Adrenal gland (tissue), 12 donors: ENCODE data around the gene COL6A1. TPM values are rescaled to one million over a fixed set of nuclear protein-coding genes. Genes with fewer than 3 reads are reported as not detected.
A peak's percentile ranks its signal among the peaks of the same experiment; 100 is the strongest.
"Not testable (repeated sequence)": the region's sequence is repeated elsewhere in the genome, so short reads cannot be mapped to it uniquely, and the experiment has no call there.

ENCODE experiments used
- DNase-seq, 7 donors: peaks; one replicate each; pipeline ENCODE4 v3.0.0-alpha.2; 2019 to 2020
- H3K27ac ChIP-seq, 5 donors: fragments of 200-600 bp; sonication (generic) in 4 of 5; 1 replicate in 3 of 5; 2 replicates in 2 of 5; pipeline versions ENCODE4 v1.5.1 to v1.8.0; 2016 to 2020; ENCODE audit warnings: mild to moderate bottlenecking in 1 of 5
- H3K27me3 ChIP-seq: fragments of 200-600 bp; 2 replicates; pipeline ENCODE4 v1.8.0; 2021
- H3K36me3 ChIP-seq, 2 donors: fragments of 200-600 bp; replicated peaks in 1 of 2; 1 replicate in 1 of 2; 2 replicates in 1 of 2; pipeline versions ENCODE4 v1.5.1 to v1.8.0; 2018 to 2022
- H3K4me1 ChIP-seq, 2 donors: fragments of 200-600 bp; replicated peaks in 1 of 2; 1 replicate in 1 of 2; 2 replicates in 1 of 2; pipeline versions ENCODE4 v1.5.1 to v1.8.0; 2018 to 2021
- H3K4me3 ChIP-seq, 4 donors: fragments of 200-600 bp; sonication (generic) in 3 of 4; one replicate each; pipeline ENCODE4 v1.5.1; 2016 to 2018
- H3K9me3 ChIP-seq, 3 donors: fragments of 200-600 bp; sonication (generic) in 1 of 3; replicated peaks in 1 of 3; 1 replicate in 2 of 3; 2 replicates in 1 of 3; pipeline versions ENCODE4 v1.5.1 to v1.8.0; 2016 to 2021
- POLR2A ChIP-seq, 2 donors: fragments of 450-650 bp; IDR thresholded peaks; one replicate each; pipeline ENCODE4 v1.6.1; 2017; ENCODE audit warnings: antibody characterized with exemption in 2 of 2, mild to moderate bottlenecking in 2 of 2, moderate library complexity in 1 of 2
- WGBS, 4 donors: extraction: QIAGEN DNeasy Blood & Tissue Kit in 2 of 4; methylation state at CpG; one replicate each; pipeline versions ENCODE4 v1.1.5 to v1.1.7; 2013 to 2017; 5-methylcytosine and 5-hydroxymethylcytosine counted together
- intact Hi-C, 2 donors: fragments of 100-400 bp; cut with DNase I; formaldehyde crosslinking; loops; one replicate each; pipeline versions ENCODE4 v1.14.1 to v1.15.0; 2022 to 2023
- polyA plus RNA-seq, 3 donors: library from polyadenylated mRNA; stranded (reverse); fragments of 200-250 nt in 2 of 3; fragments of 350-450 nt in 1 of 3; fragmentation: Illumina TruSeq in 1 of 3; extraction: RNeasy Lipid Tissue Mini Kit (QIAGEN cat#74804) in 1 of 3; gene quantifications; one replicate each; pipeline ENCODE4 v1.2.3, GENCODE V29; 2013 to 2014
- total RNA-seq, 9 donors: library from RNA; depleted of rRNA in 4 of 9; stranded (reverse); fragments of >200 nt in 4 of 9; fragments of 120-200 nt in 1 of 9; fragmentation: NEBNext Ultra II Directional in 1 of 9; extraction: Animal tissue kit (Norgen Biotek cat#: 25700) in 1 of 9; gene quantifications; one replicate each; pipeline versions ENCODE4 v1.1.0 to v1.2.4, GENCODE V29; 2013 to 2023
- TF ChIP-seq, protein P1 (sequence below), 6 experiments: fragments of 450-650 bp in 4 of 6; fragments of 200-600 bp in 2 of 6; sonication (generic) in 1 of 6; IDR thresholded peaks; 1 replicate in 5 of 6; 2 replicates in 1 of 6; pipeline versions ENCODE4 v1.5.1 to v1.8.0; 2016 to 2021; ENCODE audit warnings: antibody characterized with exemption in 6 of 6, mild to moderate bottlenecking in 2 of 6, moderate library complexity in 1 of 6
- donor health status: healthy with polysubstance abuse.
- donor health status: Bipolar disorder and iron deficiency.
- donor health status: DM: yes; HTN: yes; CAD: no.
- donor health status: DM: no; HTN: no; CAD: no.
- donor health status: DM: no; HTN: no; CAD: no.
- donor health status: DM: yes; HTN: yes; CAD: no.

The COL6A1 gene
- total and polyA plus RNA-seq, 12 donors = 22.3 to 490 (median 151) TPM

DNA sequence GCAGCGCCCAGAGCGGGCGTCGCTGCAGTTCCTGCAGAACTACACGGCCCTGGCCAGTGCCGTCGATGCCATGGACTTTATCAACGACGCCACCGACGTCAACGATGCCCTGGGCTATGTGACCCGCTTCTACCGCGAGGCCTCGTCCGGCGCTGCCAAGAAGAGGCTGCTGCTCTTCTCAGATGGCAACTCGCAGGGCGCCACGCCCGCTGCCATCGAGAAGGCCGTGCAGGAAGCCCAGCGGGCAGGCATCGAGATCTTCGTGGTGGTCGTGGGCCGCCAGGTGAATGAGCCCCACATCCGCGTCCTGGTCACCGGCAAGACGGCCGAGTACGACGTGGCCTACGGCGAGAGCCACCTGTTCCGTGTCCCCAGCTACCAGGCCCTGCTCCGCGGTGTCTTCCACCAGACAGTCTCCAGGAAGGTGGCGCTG, 22.0 kb downstream of the COL6A1 start:
- 89 to 96% (median 93%) methylated on average over 20 to 42 of the region's 42 CpGs for WGBS, 4 donors
- H3K9me3 ChIP-seq = no peaks in the 10 kb centered on the region
- DNase-seq = peak in 4 of 7 donors; percentile 7 to 46 (median 17)
- H3K27me3 ChIP-seq = no peaks in the 10 kb centered on the region
- no peak overlapping the region for H3K27ac ChIP-seq
- no peaks in the 10 kb centered on the region for H3K36me3 ChIP-seq
- no peak for TF ChIP-seq POLR2A (IDR thresholded peaks at IDR 0.05)
- TF ChIP-seq, protein P1, sequence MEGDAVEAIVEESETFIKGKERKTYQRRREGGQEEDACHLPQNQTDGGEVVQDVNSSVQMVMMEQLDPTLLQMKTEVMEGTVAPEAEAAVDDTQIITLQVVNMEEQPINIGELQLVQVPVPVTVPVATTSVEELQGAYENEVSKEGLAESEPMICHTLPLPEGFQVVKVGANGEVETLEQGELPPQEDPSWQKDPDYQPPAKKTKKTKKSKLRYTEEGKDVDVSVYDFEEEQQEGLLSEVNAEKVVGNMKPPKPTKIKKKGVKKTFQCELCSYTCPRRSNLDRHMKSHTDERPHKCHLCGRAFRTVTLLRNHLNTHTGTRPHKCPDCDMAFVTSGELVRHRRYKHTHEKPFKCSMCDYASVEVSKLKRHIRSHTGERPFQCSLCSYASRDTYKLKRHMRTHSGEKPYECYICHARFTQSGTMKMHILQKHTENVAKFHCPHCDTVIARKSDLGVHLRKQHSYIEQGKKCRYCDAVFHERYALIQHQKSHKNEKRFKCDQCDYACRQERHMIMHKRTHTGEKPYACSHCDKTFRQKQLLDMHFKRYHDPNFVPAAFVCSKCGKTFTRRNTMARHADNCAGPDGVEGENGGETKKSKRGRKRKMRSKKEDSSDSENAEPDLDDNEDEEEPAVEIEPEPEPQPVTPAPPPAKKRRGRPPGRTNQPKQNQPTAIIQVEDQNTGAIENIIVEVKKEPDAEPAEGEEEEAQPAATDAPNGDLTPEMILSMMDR (IDR thresholded peaks at IDR 0.05) = no peak
- no peaks in the 10 kb centered on the region for H3K4me1 ChIP-seq
- intact Hi-C loops = no loop called here
- H3K4me3 ChIP-seq = no peak overlapping the region

DNA sequence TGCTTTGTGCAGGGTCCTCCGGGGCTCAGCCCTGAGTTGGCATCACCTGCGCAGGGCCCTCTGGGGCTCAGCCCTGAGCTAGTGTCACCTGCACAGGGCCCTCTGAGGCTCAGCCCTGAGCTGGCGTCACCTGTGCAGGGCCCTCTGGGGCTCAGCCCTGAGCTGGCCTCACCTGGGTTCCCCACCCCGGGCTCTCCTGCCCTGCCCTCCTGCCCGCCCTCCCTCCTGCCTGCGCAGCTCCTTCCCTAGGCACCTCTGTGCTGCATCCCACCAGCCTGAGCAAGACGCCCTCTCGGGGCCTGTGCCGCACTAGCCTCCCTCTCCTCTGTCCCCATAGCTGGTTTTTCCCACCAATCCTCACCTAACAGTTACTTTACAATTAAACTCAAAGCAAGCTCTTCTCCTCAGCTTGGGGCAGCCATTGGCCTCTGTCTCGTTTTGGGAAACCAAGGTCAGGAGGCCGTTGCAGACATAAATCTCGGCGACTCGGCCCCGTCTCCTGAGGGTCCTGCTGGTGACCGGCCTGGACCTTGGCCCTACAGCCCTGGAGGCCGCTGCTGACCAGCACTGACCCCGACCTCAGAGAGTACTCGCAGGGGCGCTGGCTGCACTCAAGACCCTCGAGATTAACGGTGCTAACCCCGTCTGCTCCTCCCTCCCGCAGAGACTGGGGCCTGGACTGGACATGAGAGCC, 22.7 kb downstream of the COL6A1 start:
- H3K4me1 ChIP-seq = no peaks in the 10 kb centered on the region
- peak in 4 of 7 donors; percentile 12 to 49 (median 16) for DNase-seq
- TF ChIP-seq, protein P1 (IDR thresholded peaks at IDR 0.05) = no peak
- no peak for TF ChIP-seq POLR2A (IDR thresholded peaks at IDR 0.05)
- H3K36me3 ChIP-seq = no peaks in the 10 kb centered on the region
- no peaks in the 10 kb centered on the region for H3K9me3 ChIP-seq
- H3K4me3 ChIP-seq = no peak overlapping the region
- H3K27me3 ChIP-seq = no peaks in the 10 kb centered on the region
- intact Hi-C loops = no loop called here
- no peak overlapping the region for H3K27ac ChIP-seq
- WGBS, 4 donors = 72 to 81% (median 75%) methylated on average over 14 to 24 of the region's 24 CpGs

DNA sequence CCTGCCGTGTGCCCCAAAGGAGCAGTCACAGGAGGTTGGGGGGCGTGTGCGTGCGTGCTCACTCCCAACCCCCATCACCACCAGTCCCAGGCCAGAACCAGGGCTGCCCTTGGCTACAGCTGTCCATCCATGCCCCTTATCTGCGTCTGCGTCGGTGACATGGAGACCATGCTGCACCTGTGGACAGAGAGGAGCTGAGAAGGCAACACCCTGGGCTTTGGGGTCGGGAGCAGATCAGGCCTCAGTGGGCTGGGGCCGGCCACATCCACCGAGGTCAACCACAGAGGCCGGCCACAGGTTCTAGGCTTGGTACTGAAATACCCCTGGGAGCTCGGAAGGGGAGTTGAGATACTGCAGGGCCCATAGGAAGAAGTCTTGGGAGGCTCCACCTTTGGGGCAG, 23.5 kb downstream of the COL6A1 start:
- Histone ChIP-seq H3K4me1 (no peaks in the 10 kb centered on the region), H3K9me3 (no peaks in the 10 kb centered on the region), H3K27ac (no peak overlapping the region), H3K36me3 (no peaks in the 10 kb centered on the region), H3K4me3 (no peak overlapping the region), H3K27me3 (no peaks in the 10 kb centered on the region)
- WGBS, 4 donors = 82 to 96% (median 89%) methylated on average over 11 to 12 of the region's 12 CpGs
- peak in 2 of 7 donors; percentile 2 to 18 for DNase-seq
- no peak for TF ChIP-seq POLR2A (IDR thresholded peaks at IDR 0.05)
- TF ChIP-seq, protein P1 (IDR thresholded peaks at IDR 0.05) = no peak
- intact Hi-C loops = no loop called here

DNA sequence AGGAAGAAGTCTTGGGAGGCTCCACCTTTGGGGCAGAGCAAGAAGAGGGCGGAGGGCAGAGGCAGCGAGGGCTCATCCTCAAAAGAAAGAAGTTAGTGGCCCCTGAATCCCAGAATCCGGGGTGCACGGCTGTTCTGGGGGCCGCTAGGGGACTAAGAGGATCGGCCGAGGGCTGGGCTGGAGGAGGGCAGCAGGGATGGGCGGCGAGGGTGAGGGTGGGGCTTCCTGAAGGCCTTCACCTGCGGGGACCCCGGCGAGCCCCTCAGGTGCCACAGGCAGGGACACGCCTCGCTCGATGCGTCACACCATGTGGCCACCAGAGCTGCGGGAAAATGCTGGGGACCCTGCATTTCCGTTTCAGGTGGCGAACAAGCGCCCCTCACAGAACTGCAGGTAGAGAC, 23.9 kb downstream of the COL6A1 start:
- H3K4me3 ChIP-seq = no peak overlapping the region
- intact Hi-C loops = no loop called here
- TF ChIP-seq, protein P1 (IDR thresholded peaks at IDR 0.05) = no peak
- no peak for TF ChIP-seq POLR2A (IDR thresholded peaks at IDR 0.05)
- WGBS, 4 donors = 90 to 95% (median 93%) methylated on average over 12 to 20 of the region's 20 CpGs
- H3K27me3 ChIP-seq = no peaks in the 10 kb centered on the region
- no peak overlapping the region for H3K27ac ChIP-seq
- H3K36me3 ChIP-seq = no peaks in the 10 kb centered on the region
- no peaks in the 10 kb centered on the region for H3K4me1 ChIP-seq
- no peaks in the 10 kb centered on the region for H3K9me3 ChIP-seq
- peak in 3 of 7 donors; percentile 4 to 18 (median 6) for DNase-seq

DNA sequence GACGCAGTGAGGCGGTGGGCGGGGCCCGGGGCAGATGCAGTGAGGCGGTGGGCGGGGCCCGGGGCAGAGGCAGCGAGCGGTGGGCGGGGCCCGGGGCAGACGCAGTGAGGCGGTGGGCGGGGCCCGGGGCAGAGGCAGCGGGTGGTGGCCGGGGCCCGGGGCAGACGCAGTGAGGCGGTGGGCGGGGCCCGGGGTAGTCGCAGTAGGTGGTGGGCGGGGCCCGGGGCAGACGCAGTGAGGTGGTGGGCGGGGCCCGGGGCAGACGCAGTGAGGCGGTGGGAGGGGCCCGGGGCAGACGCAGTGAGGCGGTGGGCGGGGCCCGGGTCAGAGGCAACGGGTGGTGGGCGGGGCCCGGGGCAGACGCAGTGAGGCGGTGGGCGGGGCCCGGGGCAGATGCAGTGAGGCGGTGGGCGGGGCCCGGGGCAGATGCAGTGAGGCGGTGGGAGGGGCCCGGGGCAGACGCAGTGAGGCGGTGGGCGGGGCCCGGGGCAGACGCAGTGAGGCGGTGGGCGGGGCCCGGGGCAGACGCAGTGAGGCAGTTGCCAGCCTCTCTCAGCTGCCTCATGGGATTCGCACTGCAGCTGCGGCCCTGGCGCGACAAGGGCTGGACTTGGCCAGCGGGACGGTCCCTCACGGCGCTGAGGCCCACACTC, 24.4 kb downstream of the COL6A1 start:
- H3K4me1 ChIP-seq, H3K27ac ChIP-seq, H3K27me3 ChIP-seq, intact Hi-C loops, H3K36me3 ChIP-seq, H3K4me3 ChIP-seq, H3K9me3 ChIP-seq: not testable (repeated sequence)
- whole genome bisulfite sequencing, 4 donors = 85 to 93% (median 92%) methylated on average over 12 to 52 of the region's 64 CpGs; no CpG with 5 or more reads in 1 of the 4 donors
- DNase-seq = peak in 2 of 7 donors; percentile 4 to 18
